ENCODE results near the gene DENND11.

The DENND11 gene

DNA sequence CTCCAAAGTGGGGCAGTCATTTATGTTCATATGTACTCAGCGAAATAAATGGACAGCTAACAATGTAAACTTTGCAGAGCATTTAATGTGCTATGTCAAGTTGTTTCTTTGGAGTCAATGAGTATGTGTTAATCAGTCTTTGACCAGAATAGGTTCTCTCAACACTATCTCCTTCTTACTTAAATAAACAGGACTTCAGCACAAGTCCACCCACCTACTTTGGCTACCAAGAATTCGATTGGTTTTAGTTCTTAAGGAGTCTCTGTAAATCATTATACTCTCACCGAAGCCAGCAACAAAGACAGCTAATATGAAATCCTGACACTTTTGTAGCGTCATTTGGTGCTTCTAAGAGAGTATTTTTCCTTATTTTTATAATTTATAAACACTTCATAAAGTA is 13.1 kb upstream of the DENND11 start:
- peaks cover 14% of the 10 kb centered on the region for H3K27me3 Mint-ChIP-seq (ENCODE audit: low read depth)
- H3K4me3 Mint-ChIP-seq = no peak overlapping the region
- H3K36me3 Mint-ChIP-seq (ENCODE audit: low read depth) = peaks cover 7% of the 10 kb centered on the region
- peaks cover 14% of the 10 kb centered on the region for H3K4me1 Mint-ChIP-seq (ENCODE audit: low read depth)
- H3K27ac Mint-ChIP-seq = no peak overlapping the region
- no peaks in the 10 kb centered on the region for H3K9me3 Mint-ChIP-seq

DNA sequence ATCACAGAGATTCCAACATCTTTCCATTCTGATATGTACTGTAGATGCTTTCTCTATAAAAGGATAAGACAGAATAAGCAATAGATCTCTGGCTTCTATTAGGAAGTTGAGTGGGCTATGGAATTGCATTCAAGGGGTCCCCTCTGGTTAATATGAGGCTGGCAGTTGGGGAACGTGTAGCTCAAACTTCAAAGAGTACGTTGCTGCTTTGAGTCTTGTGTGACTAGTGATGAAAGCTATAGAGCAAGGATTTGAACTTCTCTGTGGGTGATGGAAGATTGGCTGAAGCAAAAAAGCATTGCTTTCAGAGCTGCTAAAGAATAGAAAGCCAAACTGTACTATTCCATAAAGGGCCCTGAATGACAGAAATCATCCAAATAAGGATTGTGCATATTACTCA is 12.6 kb upstream of the DENND11 start:
- Mint-ChIP-seq H3K4me1 (ENCODE audit: low read depth) (peaks cover 12% of the 10 kb centered on the region), H3K4me3 (no peak overlapping the region), H3K9me3 (no peaks in the 10 kb centered on the region), H3K36me3 (ENCODE audit: low read depth) (peaks cover 7% of the 10 kb centered on the region), H3K27me3 (ENCODE audit: low read depth) (peaks cover 14% of the 10 kb centered on the region), H3K27ac (no peak overlapping the region)

DNA sequence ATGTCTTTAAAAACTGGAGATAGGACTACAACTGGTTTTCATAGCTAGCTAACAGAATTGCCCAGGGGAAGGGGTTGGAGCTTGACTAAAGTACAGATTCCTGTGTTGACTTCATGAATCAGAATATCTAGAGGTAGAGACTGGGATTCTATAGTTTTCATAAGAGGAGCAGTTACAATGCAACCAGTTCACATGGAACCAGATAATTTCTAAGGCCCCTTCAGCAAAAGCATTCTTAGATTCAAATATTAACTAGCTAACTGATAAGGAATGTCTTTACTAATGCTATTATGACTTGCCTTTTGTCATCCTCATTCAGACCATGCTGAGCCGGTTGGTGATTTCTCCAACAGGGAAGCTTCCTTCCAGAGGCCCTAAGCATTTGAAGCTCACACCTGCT is 11.9 kb upstream of the DENND11 start:
- Mint-ChIP-seq H3K27ac (no peak overlapping the region), H3K36me3 (ENCODE audit: low read depth) (peaks cover 7% of the 10 kb centered on the region), H3K9me3 (no peaks in the 10 kb centered on the region), H3K4me3 (no peak overlapping the region), H3K4me1 (ENCODE audit: low read depth) (peaks cover 12% of the 10 kb centered on the region), H3K27me3 (ENCODE audit: low read depth) (peaks cover 14% of the 10 kb centered on the region)

DNA sequence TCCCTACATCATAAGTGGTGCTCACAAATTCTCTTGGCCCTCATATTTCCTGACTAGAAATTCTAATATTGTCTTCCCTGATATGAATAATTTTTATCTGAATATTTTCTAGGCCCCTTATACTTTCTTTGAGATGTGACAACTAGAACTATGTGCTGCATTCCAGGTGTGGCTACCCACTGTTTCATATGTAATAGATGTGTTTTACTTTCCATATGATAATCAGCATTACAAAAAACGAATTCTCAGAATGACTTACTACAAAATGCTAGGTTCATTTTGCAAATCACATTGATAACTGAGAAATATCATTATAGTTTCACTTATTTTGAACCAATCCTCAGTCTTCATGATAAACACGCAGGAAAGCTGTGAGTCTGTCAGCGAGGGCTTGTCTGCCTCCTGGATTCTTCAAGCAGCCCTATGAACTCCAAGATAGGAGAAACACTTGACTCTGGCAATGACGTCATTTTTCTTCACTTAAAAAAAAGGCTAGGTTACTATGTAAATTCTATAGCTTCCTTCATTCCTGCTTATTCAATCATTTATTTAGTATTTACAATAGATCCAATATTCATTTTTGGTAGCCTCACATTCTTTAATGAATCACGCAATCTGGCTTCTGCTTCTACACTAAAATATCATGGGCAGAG is 10.8 kb upstream of the DENND11 start:
- Mint-ChIP-seq H3K9me3 (no peaks in the 10 kb centered on the region), H3K27ac (no peak overlapping the region), H3K36me3 (ENCODE audit: low read depth) (peaks cover 8% of the 10 kb centered on the region), H3K4me1 (ENCODE audit: low read depth) (peaks cover 12% of the 10 kb centered on the region), H3K27me3 (ENCODE audit: low read depth) (peaks cover 15% of the 10 kb centered on the region), H3K4me3 (no peak overlapping the region)

DNA sequence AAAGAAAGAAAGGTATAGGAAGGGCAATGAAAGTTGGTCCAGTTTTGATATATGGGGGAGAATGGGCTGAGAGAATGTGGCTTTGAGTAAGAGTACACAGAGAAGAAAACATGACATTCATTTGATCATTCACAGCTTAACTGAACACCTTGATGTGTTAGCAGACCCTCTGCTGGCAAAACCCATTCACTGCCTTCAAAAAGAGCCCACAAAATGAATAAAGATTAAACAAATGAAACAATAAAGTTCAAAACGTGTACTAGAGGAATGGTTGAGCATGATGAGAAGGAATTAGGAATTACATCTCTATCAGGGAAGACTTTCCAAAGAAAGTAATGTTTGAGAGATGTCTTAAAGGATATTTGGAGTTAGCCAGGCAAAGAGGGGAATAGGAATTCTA is 8.3 kb upstream of the DENND11 start:
- Mint-ChIP-seq H3K27me3 (ENCODE audit: low read depth) (peaks cover 23% of the 10 kb centered on the region), H3K9me3 (peaks cover 5% of the 10 kb centered on the region), H3K27ac (no peak overlapping the region), H3K36me3 (ENCODE audit: low read depth) (peaks cover 12% of the 10 kb centered on the region), H3K4me3 (no peak overlapping the region), H3K4me1 (ENCODE audit: low read depth) (peaks cover 12% of the 10 kb centered on the region)

DNA sequence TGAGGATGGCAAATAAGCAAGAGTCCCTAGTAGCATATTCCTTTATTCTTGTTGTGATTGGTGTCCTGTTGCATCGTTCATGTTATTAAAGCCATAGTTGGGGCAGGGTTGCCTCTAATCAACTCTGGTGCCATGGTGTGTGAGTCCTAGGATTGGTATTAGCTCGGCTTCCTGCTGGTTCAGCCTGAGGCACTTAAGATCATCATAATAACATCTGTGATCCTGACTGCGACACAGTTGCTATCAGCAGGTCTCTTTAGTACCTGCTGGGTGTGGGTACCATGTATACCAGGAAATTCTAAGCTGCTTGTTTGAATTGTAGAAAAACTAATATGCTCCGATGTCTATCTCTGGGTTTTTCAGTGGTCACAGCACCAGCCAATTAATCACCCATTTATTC is 7.8 kb upstream of the DENND11 start:
- H3K9me3 Mint-ChIP-seq = peaks cover 5% of the 10 kb centered on the region
- H3K36me3 Mint-ChIP-seq (ENCODE audit: low read depth) = peaks cover 12% of the 10 kb centered on the region
- H3K4me3 Mint-ChIP-seq = no peak overlapping the region
- peaks cover 28% of the 10 kb centered on the region for H3K27me3 Mint-ChIP-seq (ENCODE audit: low read depth)
- peaks cover 12% of the 10 kb centered on the region for H3K4me1 Mint-ChIP-seq (ENCODE audit: low read depth)
- H3K27ac Mint-ChIP-seq = no peak overlapping the region

GRCh38 chr7:141709318-141709717 is 7.4 kb upstream of the DENND11 start:
- peaks cover 12% of the 10 kb centered on the region for H3K4me1 Mint-ChIP-seq (ENCODE audit: low read depth)
- peaks cover 12% of the 10 kb centered on the region for H3K36me3 Mint-ChIP-seq (ENCODE audit: low read depth)
- H3K27me3 Mint-ChIP-seq (ENCODE audit: low read depth) = peaks cover 27% of the 10 kb centered on the region
- peaks cover 5% of the 10 kb centered on the region for H3K9me3 Mint-ChIP-seq
- no peak overlapping the region for H3K27ac Mint-ChIP-seq
- no peak overlapping the region for H3K4me3 Mint-ChIP-seq

- H3K36me3 Mint-ChIP-seq (ENCODE audit: low read depth) = peaks cover 12% of the 10 kb centered on the region
- peaks cover 36% of the 10 kb centered on the region for H3K27me3 Mint-ChIP-seq (ENCODE audit: low read depth)
- no peak within 1 kb of the TSS for H3K27ac Mint-ChIP-seq
- H3K4me1 Mint-ChIP-seq (ENCODE audit: low read depth) = peaks cover 12% of the 10 kb centered on the region
- H3K4me3 Mint-ChIP-seq = no peak within 1 kb of the TSS
- H3K9me3 Mint-ChIP-seq = peaks cover 5% of the 10 kb centered on the region
These were observed 6.4 kb upstream of the DENND11 start, which contains the start of gene WEE2 for GRCh38 chr7:141708351-141708750. Gene WEE2, plus strand, starts transcription at chr7:141708353. Its CDS starts 406 bp downstream, at chr7:141708759.

DNA sequence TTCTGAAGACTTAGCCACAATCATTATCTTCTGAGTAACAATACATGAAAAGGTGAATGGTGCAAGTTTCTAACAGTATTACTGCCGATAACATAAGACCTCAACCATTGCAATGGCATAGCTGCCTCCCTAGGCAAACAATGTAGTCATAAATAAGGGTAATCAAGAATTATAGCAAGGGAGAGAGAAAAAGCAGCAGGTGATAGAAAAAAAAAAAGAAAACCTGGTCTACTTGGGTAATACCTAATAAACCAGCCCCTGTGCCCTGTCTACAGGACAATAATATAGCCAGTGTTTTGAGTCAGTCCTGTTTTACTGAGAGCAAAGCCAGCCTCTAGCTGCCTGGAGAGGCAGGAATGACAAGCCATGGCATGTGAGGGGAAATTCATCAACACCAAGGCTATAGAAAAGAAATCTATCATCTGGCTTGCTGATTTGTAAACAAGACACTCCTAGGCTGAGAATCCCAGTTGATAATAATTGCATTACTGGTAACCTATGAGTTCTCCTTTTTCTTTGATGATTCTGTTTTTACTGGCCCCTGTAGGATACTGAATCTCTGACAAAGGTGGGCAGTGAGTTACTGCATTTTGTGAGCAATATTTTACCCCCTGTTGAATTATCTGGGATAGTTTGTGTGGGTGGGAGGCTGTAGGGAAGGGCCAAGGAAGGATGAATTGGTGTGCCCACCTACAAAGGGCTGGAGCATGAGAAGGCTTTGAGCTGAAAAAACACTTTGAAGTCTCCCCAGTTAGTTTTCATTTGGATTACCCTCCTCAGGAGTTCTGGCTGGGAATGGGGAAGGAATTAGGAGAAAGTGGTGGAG is 4.5 kb upstream of the DENND11 start:
- Mint-ChIP-seq H3K27ac (no peak overlapping the region), H3K4me3 (no peak overlapping the region), H3K36me3 (ENCODE audit: low read depth) (peaks cover 12% of the 10 kb centered on the region), H3K27me3 (ENCODE audit: low read depth) (peaks cover 47% of the 10 kb centered on the region), H3K4me1 (ENCODE audit: low read depth) (peaks cover 6% of the 10 kb centered on the region), H3K9me3 (peaks cover 5% of the 10 kb centered on the region)

- Mint-ChIP-seq H3K27me3 (ENCODE audit: low read depth) (peaks cover 52% of the 10 kb centered on the region), H3K9me3 (peaks cover 5% of the 10 kb centered on the region), H3K27ac (no peak overlapping the region), H3K4me1 (ENCODE audit: low read depth) (peaks cover 15% of the 10 kb centered on the region), H3K36me3 (ENCODE audit: low read depth) (peaks cover 12% of the 10 kb centered on the region), H3K4me3 (no peak overlapping the region)
These were observed 2.8 kb upstream of the DENND11 start for GRCh38 chr7:141704741-141705140.

DNA sequence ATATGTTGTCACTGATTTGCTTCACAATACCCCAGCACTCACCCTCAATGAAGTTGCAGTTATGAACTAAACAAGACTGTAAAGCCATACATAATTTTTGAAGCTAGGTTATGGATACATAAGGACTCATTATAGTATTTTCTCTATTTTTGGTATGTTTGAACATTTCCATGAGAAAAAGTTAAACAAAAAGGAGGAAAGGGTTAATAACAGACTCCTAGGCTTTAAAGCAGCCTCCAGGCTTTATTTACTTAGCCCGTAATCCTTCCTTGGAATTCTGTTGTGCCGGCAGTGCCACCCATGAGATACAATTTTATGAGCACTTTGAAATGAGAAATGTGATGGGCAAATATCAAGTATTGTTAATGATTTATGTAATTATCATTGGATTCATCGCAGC is 2.1 kb upstream of the DENND11 start:
- Mint-ChIP-seq H3K27me3 (ENCODE audit: low read depth) (peaks cover 52% of the 10 kb centered on the region), H3K9me3 (peaks cover 5% of the 10 kb centered on the region), H3K27ac (no peak overlapping the region), H3K4me1 (ENCODE audit: low read depth) (peaks cover 18% of the 10 kb centered on the region), H3K4me3 (no peak overlapping the region), H3K36me3 (ENCODE audit: low read depth) (peaks cover 12% of the 10 kb centered on the region)

DNA sequence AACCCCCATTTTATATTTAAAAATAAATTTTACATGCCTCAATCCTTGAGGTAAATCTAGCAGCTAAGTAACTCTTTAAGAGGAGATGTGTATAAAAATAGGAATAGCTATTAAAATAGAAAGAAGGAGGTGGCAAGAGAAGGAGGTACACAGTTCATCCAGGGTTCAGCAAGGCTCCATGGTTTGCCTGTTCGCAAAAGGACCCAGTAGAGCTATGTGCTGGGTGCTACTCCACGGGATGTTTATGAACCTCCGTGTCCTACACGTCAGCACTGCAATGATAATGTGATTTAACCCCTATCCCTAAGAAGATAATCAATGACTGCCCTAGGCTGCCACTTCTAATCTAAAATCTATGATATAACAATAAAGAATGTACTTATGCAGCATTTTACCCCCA is 926 bp upstream of the DENND11 start:
- Mint-ChIP-seq H3K4me1 (ENCODE audit: low read depth) (peaks cover 25% of the 10 kb centered on the region), H3K27me3 (ENCODE audit: low read depth) (peaks cover 51% of the 10 kb centered on the region), H3K36me3 (ENCODE audit: low read depth) (peaks cover 11% of the 10 kb centered on the region), H3K27ac (no peak overlapping the region), H3K9me3 (peaks cover 5% of the 10 kb centered on the region), H3K4me3 (no peak overlapping the region)

- peaks cover 11% of the 10 kb centered on the region for H3K36me3 Mint-ChIP-seq (ENCODE audit: low read depth)
- H3K27me3 Mint-ChIP-seq (ENCODE audit: low read depth) = peaks cover 38% of the 10 kb centered on the region
- H3K4me3 Mint-ChIP-seq = peak overlapping the region; percentile 81
- H3K4me1 Mint-ChIP-seq (ENCODE audit: low read depth) = peaks cover 29% of the 10 kb centered on the region
- H3K27ac Mint-ChIP-seq = peak overlapping the region; percentile 70
- no peaks in the 10 kb centered on the region for H3K9me3 Mint-ChIP-seq
These were observed 398 bp downstream of the DENND11 start for GRCh38 chr7:141701489-141702046.

GRCh38 chr7:141700848-141701371 is 1.1 kb downstream of the DENND11 start:
- Mint-ChIP-seq H3K4me3 (peak overlapping the region; percentile 81), H3K27ac (peak overlapping the region; percentile 76), H3K36me3 (ENCODE audit: low read depth) (peaks cover 14% of the 10 kb centered on the region), H3K27me3 (ENCODE audit: low read depth) (peaks cover 35% of the 10 kb centered on the region), H3K4me1 (ENCODE audit: low read depth) (peaks cover 32% of the 10 kb centered on the region), H3K9me3 (no peaks in the 10 kb centered on the region)
